ENCODE measurements around the gene PCDHA5. TPM values are rescaled to one million over a fixed set of nuclear protein-coding genes. Genes with fewer than 3 reads are reported as not detected.

Gene PCDHA5
- polyA plus RNA-seq, 1 donor from 2014 or later = 1.4 TPM

GRCh38 chr5:140870221-140871201 is 49.1 kb downstream of the PCDHA5 start:
- no peaks in the 10 kb centered on the region for H3K27me3 ChIP-seq (ENCODE audit: insufficient read depth, low read depth, low read length)
- H3K27ac ChIP-seq (ENCODE audit: low read length) = no peak overlapping the region
- no peaks in the 10 kb centered on the region for H3F3A ChIP-seq (ENCODE audit: insufficient read depth, low read length, poor library complexity, severe bottlenecking)
- peaks cover 53% of the 10 kb centered on the region for H3K36me3 ChIP-seq (ENCODE audit: insufficient read depth, low read length)
- TF ChIP-seq SMC3 (conservative IDR thresholded peaks at IDR 0.05; ENCODE audit: poor library complexity) = no peak
- no peak overlapping the region for H2AFZ ChIP-seq (ENCODE audit: low read depth, low read length)
- H3K4me3 ChIP-seq (ENCODE audit: low read length) = peak overlapping the region; percentile 67
- H3K9ac ChIP-seq (ENCODE audit: low read length) = no peak overlapping the region
- H3K9me3 ChIP-seq (ENCODE audit: low read length) = peaks cover 37% of the 10 kb centered on the region
- no peaks in the 10 kb centered on the region for H3K9me2 ChIP-seq (ENCODE audit: insufficient read depth, low read length)
- no peaks in the 10 kb centered on the region for H4K20me1 ChIP-seq (ENCODE audit: insufficient read depth)
- H3K4me2 ChIP-seq (ENCODE audit: low read length) = no peak overlapping the region
- peaks cover 69% of the 10 kb centered on the region for H3K79me2 ChIP-seq (replicated peaks; ENCODE audit: insufficient read depth, low read length)

Other genes starting within 250 kb of the PCDHA5 start
- gene CD14, start 188.4 kb upstream of the PCDHA5 start, polyA plus RNA-seq = 1.5 TPM in 1 of 2 replicates, not detected in the other
- 23.5 and 37.5 TPM in 2 replicates for gene TMCO6, start 182.2 kb upstream of the PCDHA5 start, polyA plus RNA-seq
- 131 and 162 TPM in 2 replicates for gene NDUFA2, start 174.0 kb upstream of the PCDHA5 start, polyA plus RNA-seq
- 202 and 264 TPM in 2 replicates for gene IK, start 173.8 kb upstream of the PCDHA5 start, polyA plus RNA-seq
- 20.4 and 20.7 TPM in 2 replicates for gene WDR55, start 156.7 kb upstream of the PCDHA5 start, polyA plus RNA-seq
- gene DND1, start 148.0 kb upstream of the PCDHA5 start, polyA plus RNA-seq = 4.2 and 4.4 TPM in 2 replicates
- gene HARS1, start 130.2 kb upstream of the PCDHA5 start, polyA plus RNA-seq = 76.3 and 80.2 TPM in 2 replicates
- 93.9 and 102 TPM in 2 replicates for gene HARS2, start 130.2 kb upstream of the PCDHA5 start, polyA plus RNA-seq
- gene ZMAT2, start 121.2 kb upstream of the PCDHA5 start, polyA plus RNA-seq = 148 and 170 TPM in 2 replicates
- gene PCDHA1, start 35.5 kb upstream of the PCDHA5 start, polyA plus RNA-seq = 0.28 TPM in 1 of 2 replicates, not detected in the other
- gene PCDHA2, start 26.8 kb upstream of the PCDHA5 start, polyA plus RNA-seq = 8.7 and 9.9 TPM in 2 replicates
- 1.7 and 3.0 TPM in 2 replicates for gene PCDHA3, start 20.6 kb upstream of the PCDHA5 start, polyA plus RNA-seq
- 43.6 and 47.6 TPM in 2 replicates for gene PCDHA4, start 14.5 kb upstream of the PCDHA5 start, polyA plus RNA-seq
- gene PCDHA6, start 6.3 kb downstream of the PCDHA5 start, polyA plus RNA-seq = 2.5 and 3.6 TPM in 2 replicates
- gene PCDHA7, start 12.7 kb downstream of the PCDHA5 start, polyA plus RNA-seq = 2.9 and 3.3 TPM in 2 replicates
- 0.66 and 1.4 TPM in 2 replicates for gene PCDHA8, start 19.6 kb downstream of the PCDHA5 start, polyA plus RNA-seq
- 0.56 and 0.88 TPM in 2 replicates for gene PCDHA9, start 26.8 kb downstream of the PCDHA5 start, polyA plus RNA-seq
- gene PCDHA10, start 34.3 kb downstream of the PCDHA5 start, polyA plus RNA-seq = 5.5 and 6.7 TPM in 2 replicates
- gene PCDHA11, start 47.3 kb downstream of the PCDHA5 start, polyA plus RNA-seq = 5.3 and 7.3 TPM in 2 replicates
- gene PCDHA12, start 53.7 kb downstream of the PCDHA5 start, polyA plus RNA-seq = 12.8 and 13.9 TPM in 2 replicates
- 0.89 and 1.2 TPM in 2 replicates for gene PCDHA13, start 60.5 kb downstream of the PCDHA5 start, polyA plus RNA-seq
- gene PCDHAC1, start 104.7 kb downstream of the PCDHA5 start, polyA plus RNA-seq = 2.4 and 3.3 TPM in 2 replicates
- 7.6 and 9.3 TPM in 2 replicates for gene PCDHAC2, start 144.9 kb downstream of the PCDHA5 start, polyA plus RNA-seq
- 0.10 TPM in 1 of 2 replicates, not detected in the other for gene PCDHB1, start 229.8 kb downstream of the PCDHA5 start, polyA plus RNA-seq